HG03064 (cell line): Measurements from ENCODE around the gene POLR1B.
"Not testable (repeated sequence)": the region's sequence is repeated elsewhere in the genome, so short reads cannot be mapped to it uniquely, and the experiment has no call there.

Experiments
- ATAC-seq: cut with Tn5 transposase; IDR thresholded peaks from one replicate; pipeline ENCODE4 v1.9.1; 2021; ENCODE audit warnings: low read depth; ENCODE audit not compliant: unreplicated experiment

The POLR1B gene

GRCh38 chr2:112600634-112601033, 58.4 kb downstream of the POLR1B start:
- ATAC-seq, result no peak

- no peak for ATAC-seq
Observed at GRCh38 chr2:112601754-112602153, 59.5 kb downstream of the POLR1B start.

- ATAC-seq, result no peak
Observed at GRCh38 chr2:112602917-112603316, 60.7 kb downstream of the POLR1B start.

DNA sequence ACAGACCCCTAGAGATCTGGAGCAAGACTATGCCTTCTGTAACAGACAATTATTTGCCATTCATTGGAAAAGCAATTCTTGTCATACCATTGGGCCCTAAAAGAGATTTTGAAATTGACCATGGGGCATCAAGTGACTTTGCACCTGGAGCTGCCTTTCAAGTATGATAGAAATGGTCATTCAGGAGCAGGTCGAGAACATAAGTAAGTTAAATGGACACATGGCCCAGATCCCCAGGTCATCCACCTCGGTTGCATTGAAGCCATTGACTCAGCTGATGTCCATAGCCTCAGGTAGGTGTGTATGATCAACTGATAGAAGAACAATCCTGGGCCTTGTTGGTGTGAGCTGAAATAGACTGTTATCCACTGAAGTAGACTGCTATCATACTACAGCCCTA, 61.5 kb downstream of the POLR1B start:
- no peak for ATAC-seq

DNA sequence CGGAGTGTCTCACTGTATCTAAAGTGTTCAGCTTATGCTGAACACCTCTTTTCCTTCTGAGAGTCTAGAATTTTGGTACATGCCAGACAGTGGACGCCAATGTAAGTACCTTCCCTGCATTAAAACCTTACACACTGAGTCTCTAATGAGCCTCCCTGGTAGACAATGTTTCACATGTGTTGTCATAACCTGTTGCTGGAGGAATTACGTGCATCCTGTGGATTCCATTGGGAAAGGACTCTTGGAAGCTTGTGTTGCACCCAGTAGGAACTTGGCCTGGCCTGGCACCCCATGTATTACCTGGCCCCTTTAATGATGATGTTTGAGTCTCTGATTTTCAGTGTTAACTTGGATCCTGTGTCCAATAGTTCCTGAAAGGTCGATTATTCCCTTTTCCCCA, 62.7 kb downstream of the POLR1B start:
- ATAC-seq, result no peak

DNA sequence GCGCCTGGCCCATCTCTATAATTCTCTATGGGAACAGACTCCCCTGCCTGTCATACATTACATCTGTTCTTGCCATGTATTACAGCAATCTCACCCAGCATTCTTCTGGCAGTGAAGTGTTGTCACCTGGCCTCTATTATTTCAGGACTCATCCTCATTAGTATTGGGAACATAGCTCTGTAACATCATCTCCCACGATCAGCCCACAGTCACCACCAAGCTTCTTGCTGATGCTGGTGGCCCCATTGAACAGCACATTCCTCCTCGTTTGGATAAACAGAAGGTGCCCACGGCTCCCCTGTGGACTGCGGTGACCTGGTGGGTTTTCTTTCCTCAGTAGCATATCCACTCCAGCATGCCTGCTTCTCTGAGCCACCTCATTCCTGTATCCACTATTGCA, 63.7 kb downstream of the POLR1B start:
- ATAC-seq, result no peak

- no peak for ATAC-seq
Observed at GRCh38 chr2:112606547-112606946, 64.3 kb downstream of the POLR1B start.

- ATAC-seq, result no peak
Observed at GRCh38 chr2:112607680-112608438, 65.6 kb downstream of the POLR1B start.

DNA sequence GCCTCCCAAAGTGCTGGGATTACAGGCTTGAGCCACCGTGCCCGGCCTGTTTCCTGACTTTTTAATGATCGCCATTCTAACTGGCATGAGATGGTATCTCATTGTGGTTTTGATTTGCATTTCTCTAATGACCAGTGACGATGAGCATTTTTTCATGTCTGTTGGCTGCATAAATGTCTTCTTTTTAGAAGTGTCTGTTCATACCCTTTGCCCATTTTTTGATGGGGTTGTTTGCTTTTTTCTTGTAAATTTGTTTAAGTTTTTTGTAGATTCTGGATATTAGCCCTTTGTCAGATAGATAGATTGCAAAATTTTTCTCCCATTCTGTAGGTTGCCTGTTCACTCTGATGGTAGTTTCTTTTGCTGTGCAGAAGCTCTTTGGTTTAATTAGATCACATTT, 67.1 kb downstream of the POLR1B start:
- not testable (repeated sequence) for ATAC-seq

DNA sequence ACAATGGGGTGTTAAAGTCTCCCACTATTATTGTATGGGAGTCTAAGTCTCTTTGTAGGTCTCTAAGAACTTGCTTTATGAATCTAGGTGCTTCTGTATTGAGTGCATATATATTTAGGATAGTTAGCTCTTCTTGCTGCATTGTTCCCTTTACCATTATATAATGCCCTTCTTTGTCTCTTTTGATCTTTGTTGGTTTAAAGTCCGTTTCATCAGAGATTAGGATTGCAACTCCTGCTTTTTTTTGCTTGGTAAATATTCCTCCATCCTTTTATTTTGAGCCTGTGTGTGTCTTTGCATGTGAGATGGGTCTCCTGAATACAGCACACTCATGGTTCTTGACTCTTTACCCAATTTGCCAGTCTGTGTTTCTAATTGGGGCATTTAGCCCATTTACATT, 70.0 kb downstream of the POLR1B start:
- ATAC-seq, result not testable (repeated sequence)

- ATAC-seq, result no peak
Observed at GRCh38 chr2:112614201-112614840, 72.1 kb downstream of the POLR1B start.

DNA sequence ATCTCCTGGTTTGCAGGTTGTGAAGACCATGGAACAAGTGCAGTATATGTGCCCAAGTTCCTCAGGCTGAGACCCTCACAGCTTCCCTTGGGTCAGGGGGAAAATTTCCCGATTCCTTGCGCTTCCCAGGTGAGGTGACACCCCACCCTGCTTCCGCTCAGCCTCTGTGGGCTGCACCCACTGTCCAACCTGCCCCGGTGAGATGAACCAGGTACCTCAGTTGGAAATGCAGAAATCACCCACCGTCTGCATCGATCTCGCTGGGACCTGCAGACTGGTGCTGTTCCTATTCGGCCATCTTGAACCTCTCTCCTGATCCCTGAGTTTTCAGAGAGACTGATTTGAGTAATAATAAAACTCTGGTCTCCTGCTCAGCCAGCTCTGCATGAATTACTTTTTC, 72.8 kb downstream of the POLR1B start:
- ATAC-seq, result no peak

DNA sequence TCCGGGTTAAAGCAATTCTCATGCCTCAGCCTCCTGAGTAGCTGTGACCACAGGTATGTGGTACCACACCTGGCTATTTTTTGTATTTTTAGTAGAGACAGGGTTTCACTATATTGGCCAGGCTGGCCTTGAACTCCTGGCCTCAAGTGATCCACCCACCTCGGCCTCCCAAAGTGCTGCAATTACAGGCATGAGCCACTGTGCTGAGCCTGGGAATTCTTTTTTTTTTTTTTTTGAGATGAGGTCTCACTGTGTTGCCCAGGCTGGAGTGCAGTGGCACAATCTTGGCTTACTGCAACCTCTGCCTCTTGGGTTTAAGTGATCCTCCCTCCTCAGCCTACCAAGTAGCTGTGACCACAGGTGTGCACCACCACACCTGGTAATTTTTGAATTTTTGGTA, 73.5 kb downstream of the POLR1B start:
- ATAC-seq, result not testable (repeated sequence)

- no peak for ATAC-seq
Observed at GRCh38 chr2:112618383-112618782, 76.1 kb downstream of the POLR1B start.

GRCh38 chr2:112621790-112622527, 79.7 kb downstream of the POLR1B start:
- no peak for ATAC-seq

DNA sequence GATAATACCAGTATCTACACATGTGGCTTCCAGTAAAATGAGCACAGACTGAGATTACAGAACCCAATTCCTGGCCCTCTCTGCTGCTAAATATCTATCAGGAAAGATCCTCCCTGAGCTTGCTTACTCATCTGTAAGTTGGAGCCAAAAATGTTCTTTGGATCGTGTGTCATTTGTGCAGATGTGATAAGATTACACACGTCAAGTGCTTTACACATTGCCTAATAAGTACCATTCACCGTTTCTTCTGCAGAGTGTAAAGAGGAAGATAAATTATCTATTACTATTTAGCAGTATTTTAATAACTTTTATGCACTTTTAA, 80.2 kb downstream of the POLR1B start:
- no peak for ATAC-seq

GRCh38 chr2:112623913-112624777, 81.9 kb downstream of the POLR1B start:
- ATAC-seq, result peak; percentile 86

DNA sequence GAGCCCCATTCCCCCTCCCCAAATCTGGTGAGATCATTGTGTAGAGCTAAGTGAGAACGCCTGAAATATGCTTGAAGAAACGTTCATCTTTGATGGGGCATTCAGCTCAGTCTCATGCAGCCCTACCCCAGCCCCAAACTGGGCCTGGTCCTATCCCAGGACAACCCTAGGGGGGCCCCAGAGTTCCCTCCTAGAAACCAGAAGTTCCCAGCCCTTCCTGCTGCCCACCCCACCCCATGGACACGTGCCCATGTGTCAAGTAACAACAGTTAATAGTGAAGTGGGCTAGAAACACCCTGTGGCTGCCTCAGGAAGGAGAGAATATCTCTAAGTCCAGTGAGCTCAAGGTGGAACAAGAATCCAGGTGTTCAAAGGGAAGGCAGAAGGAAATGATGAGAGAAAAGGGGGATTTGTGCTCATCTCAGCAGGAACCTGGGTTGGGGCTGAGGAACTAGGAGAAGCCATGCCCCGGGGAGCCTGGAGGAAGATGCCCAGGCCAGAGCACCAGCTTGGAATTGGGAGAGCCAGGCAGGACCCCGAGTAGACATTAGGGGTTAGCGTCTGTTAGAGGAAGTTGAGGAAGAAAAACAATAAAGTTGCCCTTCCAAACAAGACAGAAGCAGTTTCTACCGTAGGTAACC, 83.3 kb downstream of the POLR1B start:
- ATAC-seq, result no peak

DNA sequence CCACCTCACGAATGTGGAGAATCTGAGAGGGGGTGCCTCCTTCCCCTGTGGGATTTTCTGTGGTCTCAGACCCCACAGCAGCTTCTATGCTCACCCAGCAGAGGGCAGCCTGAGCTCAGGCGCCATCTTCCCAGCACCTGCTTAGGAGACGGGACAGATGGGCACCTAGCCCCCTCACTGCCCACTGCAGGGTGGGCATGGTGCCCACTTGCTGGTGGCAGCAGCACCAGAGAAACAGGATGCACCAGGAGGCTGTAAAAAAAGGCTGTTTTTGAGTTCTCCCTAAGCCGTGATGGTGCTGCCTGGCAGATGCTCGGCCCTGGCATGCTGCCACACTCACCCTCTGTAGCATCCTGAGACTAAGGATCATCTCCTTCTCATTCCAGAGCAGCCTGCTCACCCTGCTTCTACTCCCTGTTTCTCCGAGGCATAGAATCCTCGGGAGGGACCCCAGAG, 84.4 kb downstream of the POLR1B start:
- ATAC-seq, result no peak
